Nucleus accumbens (tissue), 56 donors: Measurements from ENCODE around the gene RFPL1.
"Not testable (repeated sequence)": the region's sequence is repeated elsewhere in the genome, so short reads cannot be mapped to it uniquely, and the experiment has no call there.

Experiments used
- DNase-seq, 56 donors: peaks; one replicate each; lab custom pipeline; 2025; lab: John Stamatoyannopoulos, UW

Gene RFPL1

GRCh38 chr22:29475550-29475949, 37.2 kb downstream of the RFPL1 start:
- DNase-seq: no peak

GRCh38 chr22:29476116-29476515, 37.7 kb downstream of the RFPL1 start:
- DNase-seq: no peak

GRCh38 chr22:29477723-29478318, 39.4 kb downstream of the RFPL1 start:
- DNase-seq: peak in 17 of 56 donors; percentile 6 to 41 (median 18)

- peak in 13 of 56 donors; percentile 7 to 39 (median 15) for DNase-seq
Observed at GRCh38 chr22:29478326-29479276, 40.2 kb downstream of the RFPL1 start.

GRCh38 chr22:29479417-29480261, 41.3 kb downstream of the RFPL1 start, which contains the start of gene NEFH:
Gene NEFH, plus strand, starts transcription at chr22:29480218. Its CDS starts 45 bp downstream, at chr22:29480263.
- DNase-seq: peak in 5 of 56 donors; percentile 7 to 45 (median 21)

- no peak for DNase-seq
Observed at GRCh38 chr22:29480262-29480511, 41.8 kb downstream of the RFPL1 start.

GRCh38 chr22:29480512-29481264, 42.3 kb downstream of the RFPL1 start:
- peak in 35 of 56 donors; percentile 8 to 75 (median 48) for DNase-seq

DNA sequence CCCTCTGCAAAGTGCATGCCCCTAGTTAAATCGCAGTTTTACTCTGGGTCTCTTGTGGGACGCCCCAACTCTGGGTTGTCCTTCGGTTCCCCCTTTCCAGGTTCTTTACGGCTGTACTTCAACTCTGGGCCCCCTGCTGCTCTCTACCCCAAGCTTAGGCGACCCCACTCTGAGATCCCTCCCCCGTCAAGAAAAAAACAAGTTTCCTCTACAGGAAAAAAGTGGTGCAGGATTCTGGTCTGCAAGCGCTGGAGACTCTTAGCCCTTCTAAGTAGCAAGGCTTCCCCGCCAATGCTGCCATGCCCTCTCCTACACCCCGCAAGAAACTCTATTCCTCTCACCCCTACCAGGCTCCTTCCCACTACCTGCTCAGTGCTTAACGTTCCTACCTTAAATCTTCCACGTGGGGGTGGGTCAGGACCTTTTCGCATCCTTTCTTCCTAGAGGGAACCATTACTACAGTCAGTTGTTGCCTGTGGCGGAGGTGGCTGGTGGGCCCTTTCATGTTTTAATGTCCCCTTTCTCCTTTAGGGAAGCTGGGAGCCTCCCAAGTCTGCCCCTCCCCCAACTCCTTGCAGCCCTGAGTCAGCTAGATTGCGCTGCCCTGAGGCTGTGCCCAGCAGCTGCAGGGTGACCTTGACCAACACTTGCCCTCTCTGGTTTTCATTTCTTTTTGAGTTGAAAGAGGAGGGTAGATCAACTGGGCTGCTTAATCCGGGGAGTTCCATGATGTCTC, 43.0 kb downstream of the RFPL1 start:
- DNase-seq: peak in 1 of 56 donors; percentile 3

GRCh38 chr22:29482253-29482652, 43.9 kb downstream of the RFPL1 start:
- DNase-seq: no peak

DNA sequence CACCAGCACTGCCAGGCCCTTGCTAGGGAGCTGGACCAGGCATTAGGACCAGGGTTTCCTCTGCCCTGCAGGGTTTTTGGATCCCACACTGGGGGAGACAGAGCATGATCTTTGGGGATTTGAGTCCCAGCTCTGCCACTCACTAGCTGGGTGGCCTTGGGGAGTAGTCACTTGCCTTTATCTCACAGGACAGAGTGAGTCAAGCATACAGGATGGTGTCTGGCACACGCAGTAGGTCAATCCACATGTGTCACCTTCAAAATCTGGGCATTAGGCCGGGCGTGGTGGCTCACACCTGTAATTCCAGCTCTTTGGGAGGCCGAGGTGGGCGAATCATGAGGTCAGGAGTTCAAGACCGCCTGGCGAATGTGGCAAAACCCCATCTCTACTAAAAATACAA, 44.3 kb downstream of the RFPL1 start:
- no peak for DNase-seq

GRCh38 chr22:29483254-29483653, 44.9 kb downstream of the RFPL1 start:
- no peak for DNase-seq

- no peak for DNase-seq
Observed at GRCh38 chr22:29484642-29485041, 46.3 kb downstream of the RFPL1 start.

DNA sequence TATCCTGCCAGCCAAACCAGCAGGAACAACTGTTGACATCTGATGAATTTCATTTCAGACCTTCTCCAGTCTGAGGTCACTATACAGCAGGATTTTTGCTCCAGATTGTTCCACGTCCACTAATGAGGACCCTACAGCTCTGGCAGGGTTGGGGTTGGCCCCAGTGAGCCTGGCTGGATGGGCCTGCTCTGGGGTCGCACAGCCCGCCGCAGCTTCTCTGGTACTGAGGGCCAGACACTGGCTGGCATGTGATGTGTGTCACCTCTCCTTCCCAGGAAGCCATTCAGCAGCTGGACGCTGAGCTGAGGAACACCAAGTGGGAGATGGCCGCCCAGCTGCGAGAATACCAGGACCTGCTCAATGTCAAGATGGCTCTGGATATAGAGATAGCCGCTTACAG, 47.1 kb downstream of the RFPL1 start:
- DNase-seq: no peak

DNA sequence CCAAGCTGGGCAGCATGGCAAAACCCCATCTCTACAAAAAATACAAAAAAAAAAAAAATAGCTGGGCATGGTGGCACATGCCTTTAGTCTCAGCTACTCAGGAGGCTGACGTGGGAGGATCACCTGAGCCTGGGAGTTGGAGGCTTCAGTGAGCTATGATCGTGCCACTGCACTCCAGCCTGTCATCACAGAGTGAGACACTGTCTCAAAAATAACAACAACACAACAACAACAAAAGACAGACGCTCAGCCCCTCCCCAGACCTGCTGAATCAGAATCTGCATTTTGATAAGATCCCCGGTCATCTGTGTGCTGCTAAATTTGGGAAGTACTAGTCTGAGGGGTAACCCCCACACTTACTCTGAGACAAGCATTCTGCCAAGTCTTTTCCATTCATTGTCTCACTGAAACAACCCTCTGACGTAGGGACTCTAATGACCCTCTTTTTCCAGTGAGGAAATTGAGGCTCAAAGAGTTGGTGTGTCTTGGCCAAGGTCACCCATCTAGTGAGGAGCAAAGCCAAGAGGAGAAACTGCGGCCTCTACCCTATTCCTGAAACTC, 49.1 kb downstream of the RFPL1 start:
- no peak for DNase-seq

DNA sequence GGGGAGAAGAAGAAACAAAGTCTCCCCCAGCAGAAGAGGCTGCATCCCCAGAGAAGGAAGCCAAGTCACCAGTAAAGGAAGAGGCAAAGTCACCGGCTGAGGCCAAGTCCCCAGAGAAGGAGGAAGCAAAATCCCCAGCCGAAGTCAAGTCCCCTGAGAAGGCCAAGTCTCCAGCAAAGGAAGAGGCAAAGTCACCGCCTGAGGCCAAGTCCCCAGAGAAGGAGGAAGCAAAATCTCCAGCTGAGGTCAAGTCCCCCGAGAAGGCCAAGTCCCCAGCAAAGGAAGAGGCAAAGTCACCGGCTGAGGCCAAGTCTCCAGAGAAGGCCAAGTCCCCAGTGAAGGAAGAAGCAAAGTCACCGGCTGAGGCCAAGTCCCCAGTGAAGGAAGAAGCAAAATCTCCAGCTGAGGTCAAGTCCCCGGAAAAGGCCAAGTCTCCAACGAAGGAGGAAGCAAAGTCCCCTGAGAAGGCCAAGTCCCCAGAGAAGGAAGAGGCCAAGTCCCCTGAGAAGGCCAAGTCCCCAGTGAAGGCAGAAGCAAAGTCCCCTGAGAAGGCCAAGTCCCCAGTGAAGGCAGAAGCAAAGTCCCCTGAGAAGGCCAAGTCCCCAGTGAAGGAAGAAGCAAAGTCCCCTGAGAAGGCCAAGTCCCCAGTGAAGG, 50.9 kb downstream of the RFPL1 start:
- DNase-seq: not testable (repeated sequence)

- DNase-seq: no peak
Observed at GRCh38 chr22:29491012-29491411, 52.6 kb downstream of the RFPL1 start.
